NCI-H226 (cell line): Measurements from ENCODE around the gene OSTF1.

Experiments
- DNase-seq: peaks from one replicate; pipeline ENCODE4 v3.0.0-alpha.2; 2015

OSTF1 gene

DNA sequence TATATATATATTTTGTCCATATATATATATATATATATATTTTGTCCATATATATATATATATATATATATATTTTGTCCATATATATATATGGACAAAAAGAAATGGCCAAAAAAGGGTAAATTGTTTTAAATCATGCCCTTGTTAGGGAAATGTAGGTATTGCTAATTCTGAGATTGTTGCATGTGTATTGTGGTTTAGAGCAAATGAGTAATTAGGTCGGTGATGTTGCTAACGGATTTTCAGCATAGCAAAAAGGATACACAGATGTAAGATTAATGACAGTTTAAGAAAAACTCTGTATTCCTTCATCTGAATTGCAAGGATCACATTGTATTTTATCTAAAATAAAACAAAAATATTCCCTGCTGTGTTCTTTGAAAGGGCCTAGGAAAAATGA, 40.2 kb downstream of the OSTF1 start:
- DNase-seq = no peak

DNA sequence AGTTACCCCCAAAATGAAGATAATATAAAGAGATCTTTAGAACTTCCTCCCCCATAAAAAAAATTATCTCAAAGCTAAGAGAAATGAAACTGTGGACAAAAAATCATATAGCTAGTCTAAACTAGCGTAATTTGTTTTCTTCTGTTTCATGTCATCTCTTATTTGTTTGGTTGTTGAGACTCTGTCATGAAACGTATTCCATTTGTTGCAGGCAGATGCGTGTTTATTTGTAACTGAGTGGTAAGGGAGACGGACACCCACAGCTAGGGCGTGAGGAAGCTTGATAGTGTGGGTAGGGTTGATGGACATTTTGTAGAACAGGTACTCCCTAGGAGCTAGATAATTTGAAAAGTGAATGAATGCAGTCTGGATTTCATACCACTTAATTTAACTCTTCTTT, 41.9 kb downstream of the OSTF1 start:
- no peak for DNase-seq

DNA sequence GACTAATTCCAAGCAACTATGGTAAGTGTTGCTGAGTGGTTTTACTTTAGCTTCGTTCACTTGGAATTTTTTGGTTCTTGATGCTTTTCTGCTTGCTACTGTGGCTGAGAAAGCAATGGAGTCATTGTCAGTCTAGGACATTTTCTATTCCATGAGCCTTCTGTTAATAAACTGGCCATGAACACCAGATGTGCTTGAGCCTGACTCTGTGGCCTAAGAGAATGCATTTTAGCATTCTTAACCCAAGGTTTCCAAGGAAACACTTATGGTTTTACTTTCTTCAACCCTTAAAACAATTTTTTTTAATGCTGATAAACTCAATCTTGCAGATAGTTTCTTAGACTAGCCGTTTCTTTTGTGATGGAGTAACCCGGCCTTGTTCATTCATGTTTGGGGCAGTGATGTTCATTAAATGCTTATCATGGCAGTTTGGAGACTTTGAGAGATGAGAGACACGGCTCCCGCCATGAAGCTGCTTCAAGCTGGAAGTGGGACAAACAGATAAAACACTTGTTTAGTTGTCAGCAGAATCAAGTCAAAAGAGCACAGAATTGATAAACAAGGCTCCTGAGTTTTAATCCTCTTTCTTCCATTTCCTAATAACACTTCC, 42.4 kb downstream of the OSTF1 start:
- no peak for DNase-seq

DNA sequence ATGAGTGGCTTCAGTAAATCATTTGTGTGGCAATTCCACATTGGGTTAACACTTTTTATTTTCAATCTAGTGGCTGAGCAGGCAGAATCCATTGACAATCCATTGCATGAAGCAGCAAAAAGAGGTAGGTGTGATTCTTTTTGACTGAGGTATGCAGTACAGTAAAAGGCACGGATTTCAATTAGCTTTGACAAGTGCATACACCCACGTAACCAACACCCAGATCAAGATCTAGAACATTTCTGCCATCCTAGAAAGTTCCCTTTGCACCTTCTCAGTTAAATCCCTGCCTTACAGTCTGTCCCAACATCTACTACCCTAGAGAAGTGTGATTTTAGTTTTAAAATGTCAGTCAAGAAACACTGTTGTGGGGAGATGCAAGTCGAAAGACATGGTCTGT, 43.4 kb downstream of the OSTF1 start:
- no peak for DNase-seq

DNA sequence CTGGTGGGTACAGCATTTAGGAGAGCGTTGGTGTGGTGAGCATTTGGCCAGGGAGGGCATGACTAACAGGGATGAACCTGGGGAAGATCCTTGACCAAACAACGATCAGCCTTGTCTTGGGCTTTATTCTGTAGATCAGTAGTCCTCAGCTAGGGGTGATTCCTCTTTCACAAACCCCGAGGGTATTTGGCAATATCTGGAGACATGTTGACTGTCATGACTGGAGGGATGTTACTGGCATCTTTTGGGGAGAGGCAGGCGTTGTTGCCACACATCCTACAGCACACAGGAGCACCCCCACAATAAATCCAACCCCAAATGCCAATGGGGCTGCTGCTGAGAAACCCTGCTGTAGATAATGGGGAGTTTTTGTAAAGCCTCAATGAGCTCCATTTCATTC, 43.9 kb downstream of the OSTF1 start:
- no peak for DNase-seq

DNA sequence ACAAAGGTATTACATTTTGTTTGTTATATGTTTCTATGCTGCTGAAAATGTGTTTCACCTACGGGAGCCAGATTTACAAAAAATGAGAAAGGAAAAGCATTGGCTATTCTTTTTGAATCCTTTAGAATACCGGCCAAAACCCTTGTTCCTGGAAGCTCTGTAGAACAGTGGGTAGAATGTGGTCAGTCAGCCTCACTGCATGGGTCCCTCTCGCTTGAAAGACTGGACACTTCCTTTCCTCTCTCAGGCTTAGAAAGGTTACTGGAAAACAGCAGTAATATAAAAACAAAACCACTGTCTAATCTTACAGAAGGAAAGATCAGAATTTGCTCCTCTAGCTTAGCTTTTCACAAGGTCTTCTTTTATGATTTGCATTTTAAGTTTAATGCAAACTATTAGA, 45.1 kb downstream of the OSTF1 start:
- no peak for DNase-seq

DNA sequence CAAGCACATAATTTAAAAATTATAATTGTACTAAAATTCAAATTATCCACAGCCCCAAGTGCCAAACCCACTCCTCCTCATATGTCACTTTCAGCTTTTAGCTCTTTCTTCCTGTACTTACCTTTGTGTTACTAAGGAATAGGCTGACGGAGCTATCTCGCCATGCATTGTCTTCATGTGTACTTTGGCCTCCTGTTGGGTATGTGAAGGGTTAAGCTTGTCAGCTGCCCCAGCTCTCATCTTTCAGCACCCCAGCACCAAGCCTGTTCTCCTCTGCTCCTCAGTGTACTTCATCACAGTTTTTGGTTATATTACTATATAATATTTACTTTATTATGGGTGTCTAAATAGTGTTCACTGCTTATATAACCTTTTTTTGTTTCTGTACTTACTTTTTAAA, 46.2 kb downstream of the OSTF1 start:
- DNase-seq = no peak

DNA sequence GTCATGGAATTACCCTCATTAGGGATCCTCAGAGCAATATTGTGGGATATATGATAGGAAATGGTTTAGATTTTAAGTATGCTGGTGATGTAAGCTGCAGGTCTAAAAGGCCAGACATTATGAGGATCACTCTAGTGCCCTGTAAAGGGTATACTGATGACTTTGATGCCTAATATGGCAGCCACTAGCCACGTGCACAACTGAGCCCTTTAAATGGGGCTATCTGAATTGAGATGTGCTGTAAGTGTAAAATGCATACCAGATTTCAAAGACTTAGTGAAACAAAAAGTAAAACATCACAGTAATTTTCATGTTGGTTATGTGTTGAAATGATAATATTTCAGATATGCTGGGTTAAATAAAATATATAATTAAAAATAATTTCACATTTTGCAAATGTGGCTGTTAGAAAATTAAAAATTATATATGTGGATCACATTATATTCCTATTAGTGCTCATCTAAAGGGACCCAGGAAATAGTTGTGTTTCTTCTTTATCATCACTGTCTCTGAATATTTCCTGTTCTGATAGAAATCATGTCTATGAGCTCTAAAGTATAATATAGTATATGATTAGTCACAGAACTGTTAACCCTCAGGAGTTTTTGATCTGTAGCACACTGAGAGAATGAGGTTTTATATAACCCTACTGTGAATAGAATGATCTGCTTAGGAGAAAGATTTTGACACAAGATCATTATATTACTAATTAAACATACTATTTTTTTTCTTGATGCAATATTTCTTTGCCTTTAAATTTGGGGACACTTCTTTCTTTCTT, 50.1 kb downstream of the OSTF1 start:
- no peak for DNase-seq

DNA sequence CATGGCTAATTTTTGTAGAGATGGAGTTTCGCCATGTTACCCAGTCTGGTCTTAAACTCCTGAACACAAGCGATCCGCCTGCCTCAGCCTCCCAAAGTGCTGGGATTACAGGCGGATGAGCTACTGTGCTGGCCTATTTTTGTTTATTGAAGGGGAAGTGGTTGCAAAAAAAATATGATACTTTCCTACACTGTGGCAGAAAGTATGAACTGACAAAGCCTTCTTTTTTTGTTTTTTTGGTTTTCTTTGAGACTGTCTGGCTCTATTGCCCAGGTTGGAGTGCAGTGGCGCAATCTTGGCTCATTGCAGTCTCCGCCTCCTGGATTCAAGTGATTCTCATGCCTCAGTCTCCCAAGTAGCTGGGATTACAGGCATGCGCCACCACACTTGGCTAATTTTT, 50.9 kb downstream of the OSTF1 start:
- no peak for DNase-seq

DNA sequence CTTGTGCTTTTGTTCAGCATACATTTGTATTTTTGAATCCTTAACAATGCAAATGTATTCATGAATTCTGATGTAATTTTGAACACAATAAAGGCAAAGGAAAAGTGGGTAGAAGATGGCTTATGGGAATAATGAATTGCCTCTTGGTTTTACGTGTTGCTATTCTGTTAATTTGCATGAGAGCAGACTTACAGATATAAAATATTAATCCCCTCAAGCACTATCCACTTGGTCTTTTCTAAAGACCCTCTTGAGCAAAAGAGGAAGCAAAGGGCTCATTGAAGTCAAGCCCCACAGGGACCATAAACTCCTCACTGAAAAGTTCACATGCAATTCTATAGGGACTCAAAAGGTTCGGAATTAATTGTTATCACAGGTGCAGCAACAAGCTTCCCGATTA, 51.9 kb downstream of the OSTF1 start:
- DNase-seq = no peak

DNA sequence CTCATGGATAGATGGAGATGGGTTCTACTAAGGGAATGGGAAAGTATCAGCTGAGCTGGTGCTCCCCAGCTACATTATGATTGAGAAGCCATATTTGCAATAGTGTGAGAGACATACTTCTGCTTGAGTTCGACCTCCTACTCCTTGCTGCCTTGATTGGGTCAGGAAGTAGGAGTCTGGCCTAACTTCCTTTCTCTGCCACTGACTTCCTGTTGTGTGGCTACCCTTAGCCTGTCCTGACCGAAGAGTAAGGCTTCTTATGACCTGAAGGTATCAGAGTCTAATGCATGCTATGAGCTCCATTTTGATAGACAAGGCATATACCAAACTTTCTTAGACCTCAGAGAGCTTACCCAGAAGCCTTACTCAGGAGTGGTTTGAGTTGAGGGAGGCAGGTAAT, 53.9 kb downstream of the OSTF1 start:
- DNase-seq = no peak

DNA sequence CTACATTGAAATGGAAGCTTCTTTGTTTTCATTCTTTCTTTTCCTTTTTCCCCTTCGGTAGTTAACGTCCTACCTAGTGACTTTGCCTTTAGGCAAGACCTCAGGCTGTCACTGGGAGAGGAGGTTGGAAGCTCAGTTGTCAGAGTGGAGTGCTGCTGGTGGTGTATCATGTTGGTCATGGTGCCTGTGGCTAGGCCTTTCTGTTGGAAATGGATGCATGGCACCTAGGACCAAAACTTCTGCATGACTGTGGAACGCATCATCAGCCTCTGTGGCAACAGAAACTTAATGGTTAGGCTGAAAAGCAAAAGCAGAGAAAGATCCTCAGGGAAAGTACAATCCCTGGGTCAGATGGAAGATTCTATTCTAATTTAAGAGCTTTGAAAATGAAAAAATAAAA, 57.9 kb downstream of the OSTF1 start:
- DNase-seq = peak; percentile 12

DNA sequence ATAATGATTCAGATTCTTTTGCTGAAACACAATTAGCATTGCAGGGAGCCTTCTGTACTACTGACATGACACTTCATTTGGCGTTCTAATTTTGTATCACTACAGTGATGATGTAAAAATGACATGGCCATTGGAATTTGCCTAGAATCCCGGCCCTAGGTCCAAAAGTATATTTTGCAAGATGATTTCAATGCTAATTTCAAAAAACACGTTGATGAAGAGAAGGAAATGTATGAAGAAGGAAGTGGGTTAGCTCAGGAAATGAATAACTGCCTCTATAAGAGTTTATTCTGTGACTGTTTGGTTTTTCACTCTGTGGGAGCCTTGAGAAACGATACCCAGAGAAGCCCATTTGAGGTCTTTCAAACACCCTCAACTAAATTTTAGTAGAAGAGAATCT, 59.3 kb downstream of the OSTF1 start:
- DNase-seq = no peak

DNA sequence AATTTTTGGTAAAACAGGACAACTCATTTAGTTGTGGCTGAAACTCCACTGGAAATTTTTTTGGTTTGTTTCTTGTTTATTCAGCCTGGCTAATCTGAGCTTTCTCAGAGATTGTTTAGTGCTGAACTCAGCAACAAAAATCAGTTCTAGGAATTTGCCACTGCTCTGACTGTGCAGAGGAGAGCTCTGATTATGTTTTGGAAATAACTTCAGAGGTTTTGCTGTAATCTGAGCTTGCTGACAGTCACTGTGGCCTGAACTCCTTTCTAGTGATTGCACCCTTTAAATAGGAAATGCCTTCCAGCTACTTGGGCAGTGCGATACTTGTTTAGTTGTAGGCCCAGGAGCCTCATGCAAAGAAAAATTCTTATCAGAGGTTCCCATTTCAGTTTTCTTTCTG, 60.2 kb downstream of the OSTF1 start:
- peak; percentile 86 for DNase-seq

DNA sequence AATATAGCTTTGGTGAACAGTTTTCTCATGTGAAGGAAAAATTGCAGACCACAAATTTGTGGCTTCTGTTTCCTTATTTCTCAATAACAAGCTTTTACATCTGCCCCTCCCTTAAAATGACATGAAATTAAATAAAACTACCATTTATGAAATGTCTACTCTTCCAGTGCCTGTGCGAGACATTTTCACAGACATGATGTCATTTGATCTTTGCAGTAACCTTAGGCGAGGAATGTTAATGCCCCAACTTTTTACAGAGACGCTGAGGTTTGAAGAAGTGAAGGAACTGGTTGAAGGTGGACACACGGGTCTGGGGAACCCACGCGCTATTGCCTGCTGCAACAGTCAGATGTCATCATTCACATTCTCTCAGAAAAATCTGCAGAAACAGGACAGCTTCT, 61.5 kb downstream of the OSTF1 start:
- no peak for DNase-seq

DNA sequence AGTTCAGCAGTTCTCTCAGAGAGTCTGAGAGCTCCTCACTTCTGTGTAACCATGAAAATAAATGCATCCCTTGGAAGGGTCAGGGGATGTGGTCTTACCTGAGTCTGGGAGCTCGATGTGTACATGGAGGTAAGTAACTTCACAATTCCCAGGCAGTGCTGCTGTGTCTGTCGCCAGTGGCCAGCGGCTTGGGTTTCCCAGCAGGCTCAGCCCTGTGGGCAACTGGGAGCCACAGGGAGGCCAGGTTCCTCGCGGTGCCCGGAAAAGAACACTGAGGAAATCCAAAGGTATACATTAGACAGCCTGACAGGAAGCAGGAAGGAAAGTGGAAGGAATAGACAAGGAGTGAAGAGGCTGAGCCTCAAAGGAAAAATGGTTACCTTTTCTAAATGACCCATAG, 62.2 kb downstream of the OSTF1 start:
- DNase-seq = no peak

DNA sequence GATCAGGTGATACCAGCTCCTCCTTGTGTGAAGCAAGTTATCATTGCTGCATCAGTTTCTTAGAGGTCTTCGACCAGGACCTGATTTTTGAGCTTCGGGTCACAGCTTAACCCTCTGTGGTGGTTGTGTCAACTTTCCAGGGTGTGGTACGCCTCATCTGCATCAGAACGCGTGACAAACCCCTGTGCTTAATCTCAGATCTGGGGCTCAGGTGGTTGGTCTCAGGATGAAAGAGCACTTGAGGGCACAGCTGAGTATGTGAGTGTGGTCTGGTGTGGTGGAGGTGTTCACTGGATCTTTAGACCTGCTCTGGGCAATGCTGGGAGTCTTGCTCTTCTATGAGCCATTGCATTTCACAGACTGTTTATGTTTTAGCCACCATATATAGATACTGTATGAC, 64.1 kb downstream of the OSTF1 start:
- no peak for DNase-seq

DNA sequence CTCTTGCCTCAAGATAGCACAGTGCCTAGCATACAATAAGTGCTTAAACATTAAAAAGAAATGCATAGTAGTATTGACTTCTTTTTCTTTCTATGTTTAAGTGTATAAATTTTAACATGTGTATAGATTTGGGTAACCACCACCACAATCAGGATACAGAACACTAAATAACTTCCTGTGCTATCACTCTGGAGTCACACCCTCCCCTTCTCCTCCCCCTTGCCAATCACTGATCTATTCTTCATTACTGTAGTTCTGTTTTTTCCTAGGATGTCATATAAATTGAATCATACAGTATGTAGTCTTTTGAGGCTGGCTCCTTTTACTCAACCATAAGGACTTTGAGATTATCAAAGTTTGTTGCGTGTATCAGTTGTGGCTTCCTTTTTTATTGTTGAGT, 68.5 kb downstream of the OSTF1 start:
- DNase-seq = no peak

DNA sequence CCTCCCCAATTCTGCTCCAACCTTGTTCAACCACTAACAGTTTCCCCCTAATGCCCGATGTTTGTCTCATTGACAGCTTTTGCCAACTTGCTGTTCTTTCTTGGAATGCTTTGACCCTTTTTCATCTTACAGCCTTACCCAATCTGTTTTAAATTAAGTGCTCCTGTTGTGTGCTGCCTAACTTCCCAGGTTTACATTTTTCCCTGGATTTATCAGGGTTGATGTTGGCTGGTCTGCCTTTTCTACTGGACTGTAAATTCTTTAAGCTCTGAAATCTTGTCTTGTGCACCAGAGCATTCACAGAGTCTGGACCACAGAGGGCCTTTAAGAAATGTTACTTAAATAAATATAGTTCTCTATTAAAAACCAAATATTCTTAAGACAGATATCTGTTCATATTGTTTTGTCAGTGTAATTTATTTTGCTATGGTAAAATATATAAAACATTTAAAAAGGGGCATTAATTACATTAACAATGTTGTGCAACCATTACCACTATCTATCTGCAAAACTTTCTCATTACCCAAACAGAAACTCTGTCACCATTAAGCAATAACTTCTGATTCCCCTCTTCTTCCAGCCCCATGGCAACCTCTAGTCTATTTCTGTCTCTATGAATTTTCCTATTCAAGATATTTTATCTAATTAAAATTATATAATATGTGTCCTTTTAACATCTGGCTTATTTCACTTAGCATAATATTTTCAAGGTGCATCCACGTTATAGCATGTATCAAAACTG, 73.0 kb downstream of the OSTF1 start:
- DNase-seq = no peak

DNA sequence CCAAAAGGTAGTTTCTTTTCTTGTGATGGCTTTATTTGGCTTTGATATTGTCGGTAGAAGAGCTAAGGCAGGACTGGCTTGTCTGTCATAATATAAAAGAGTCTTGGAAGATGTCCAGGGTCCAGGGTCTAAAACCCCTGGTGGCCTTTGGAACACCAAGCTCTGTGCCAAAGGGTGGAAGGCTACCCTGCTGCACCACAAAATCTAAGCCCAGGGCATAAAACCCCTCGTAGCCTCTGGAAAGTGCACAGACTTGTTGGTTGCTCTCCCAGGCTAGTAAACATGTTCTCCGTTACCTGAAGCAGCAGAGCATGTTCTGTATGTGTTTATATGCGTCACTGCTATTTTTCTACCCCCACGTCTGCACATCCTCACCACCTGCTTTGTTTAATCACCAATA, 75.5 kb downstream of the OSTF1 start:
- no peak for DNase-seq

DNA sequence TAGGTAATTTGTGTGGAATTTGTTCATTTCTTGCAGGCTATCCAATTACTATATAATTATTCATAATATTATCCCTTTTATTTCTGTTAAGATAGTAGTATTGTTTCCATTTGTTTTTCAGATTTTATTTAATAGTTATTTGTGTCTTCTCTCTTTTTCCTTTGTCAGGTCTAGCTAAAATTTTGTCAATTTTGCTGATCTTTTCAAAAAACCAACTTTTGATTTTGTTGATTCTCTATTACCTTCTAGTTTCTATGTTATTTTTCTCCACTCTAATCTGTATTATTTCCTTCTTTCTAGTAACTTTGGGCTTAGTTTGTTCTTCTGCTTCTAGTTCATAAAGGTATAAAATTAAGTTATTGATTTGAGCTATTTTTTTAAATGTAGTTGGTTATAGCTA, 76.3 kb downstream of the OSTF1 start:
- DNase-seq = no peak

DNA sequence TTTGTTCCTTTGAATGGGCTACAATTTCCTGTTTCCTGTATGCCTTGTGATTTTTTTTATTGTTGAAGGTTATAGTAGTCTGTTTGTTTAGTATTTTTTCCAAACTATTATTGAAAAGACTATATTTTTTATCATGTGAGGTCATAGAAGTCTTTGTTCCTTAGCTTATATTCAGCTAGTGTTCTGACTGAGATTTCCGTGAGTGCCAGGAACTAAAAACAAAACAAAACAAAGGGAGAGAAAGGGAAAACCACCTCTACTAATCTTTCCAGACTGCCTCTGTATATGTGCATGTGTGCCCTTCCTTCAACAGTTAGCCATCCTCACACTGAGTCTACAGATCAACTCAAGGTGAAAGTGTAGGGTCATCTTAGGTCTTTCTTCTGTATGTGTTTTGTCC, 79.0 kb downstream of the OSTF1 start:
- DNase-seq = no peak

DNA sequence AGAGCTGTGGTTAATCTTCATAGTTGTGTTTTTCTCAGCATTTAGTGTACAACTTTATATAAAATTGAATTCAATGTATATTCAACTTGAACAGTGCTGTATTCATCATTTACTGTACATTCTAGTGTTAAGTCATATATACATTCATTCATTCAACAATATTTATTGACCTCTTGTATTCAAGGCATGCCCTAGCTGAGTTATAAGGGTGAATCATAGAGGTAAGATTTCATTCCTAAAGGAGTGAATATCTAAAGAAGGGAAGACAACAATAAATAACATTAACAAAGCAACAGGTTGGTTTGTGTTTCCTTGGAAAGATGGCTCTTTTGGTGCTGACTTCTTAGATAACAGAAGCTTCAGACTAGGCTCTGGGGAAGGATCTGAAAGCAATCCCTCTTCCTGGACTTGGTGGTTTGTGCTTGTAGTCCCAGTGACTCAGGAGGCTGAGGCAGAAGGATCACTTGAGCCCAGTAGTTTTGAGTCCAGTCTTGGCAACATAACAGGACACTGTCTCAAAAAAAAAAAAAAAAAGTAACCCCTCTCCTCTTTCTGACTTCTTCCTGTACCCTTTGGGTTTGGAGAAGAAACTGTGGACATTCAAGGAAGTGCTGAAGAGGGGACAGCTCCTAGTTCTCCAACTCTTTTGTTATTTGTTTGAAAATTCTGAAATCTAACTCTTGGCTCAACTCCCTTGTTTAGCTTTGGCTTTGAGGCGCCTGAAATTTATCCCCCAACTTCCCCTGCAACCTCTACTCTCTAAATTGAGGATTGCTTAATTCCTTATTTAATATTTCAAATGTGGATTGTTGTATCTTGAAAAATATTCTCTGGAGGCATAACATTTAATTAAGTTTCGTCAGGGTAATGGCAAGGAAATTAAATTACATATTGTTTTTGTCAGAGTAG, 80.2 kb downstream of the OSTF1 start:
- DNase-seq = peak; percentile 32
